GM11168 (cell line): Measurements from ENCODE around the gene PLG.
"Not testable (repeated sequence)": the region's sequence is repeated elsewhere in the genome, so short reads cannot be mapped to it uniquely, and the experiment has no call there.

Experiments
- in situ Hi-C: fragments of 300-500 bp; cut with MboI; formaldehyde crosslinking; loops from one replicate; pipeline ENCODE4 v1.12.0; 2022; ENCODE audit warnings: low sequenced_read_pairs; ENCODE audit not compliant: unreplicated experiment

Gene PLG

GRCh38 chr6:160701918-160702680, at the start of gene PLG:
PLG (plus strand) TSS chr6:160702244; CDS start chr6:160702305, 61 bp downstream.
- in situ Hi-C loops, result not testable (repeated sequence)

- in situ Hi-C loops, result no loop called here
These were observed 42.5 kb upstream of the PLG start for GRCh38 chr6:160659562-160659961.

GRCh38 chr6:160661216-160661615, 40.8 kb upstream of the PLG start:
- in situ Hi-C loops, result no loop called here

- in situ Hi-C loops, result no loop called here
These were observed 39.6 kb upstream of the PLG start for GRCh38 chr6:160662429-160662828.

GRCh38 chr6:160662842-160663241, 39.2 kb upstream of the PLG start:
- in situ Hi-C loops, result no loop called here

- in situ Hi-C loops, result not testable (repeated sequence)
These were observed 37.8 kb upstream of the PLG start, which contains the start of gene LPA for GRCh38 chr6:160664198-160664597. LPA (minus strand) TSS chr6:160664275; CDS start chr6:160664214, 61 bp downstream.

- in situ Hi-C loops, result no loop called here
These were observed 34.2 kb upstream of the PLG start for GRCh38 chr6:160667639-160668481.

- in situ Hi-C loops, result no loop called here
These were observed 33.5 kb upstream of the PLG start for GRCh38 chr6:160668589-160668988.

DNA sequence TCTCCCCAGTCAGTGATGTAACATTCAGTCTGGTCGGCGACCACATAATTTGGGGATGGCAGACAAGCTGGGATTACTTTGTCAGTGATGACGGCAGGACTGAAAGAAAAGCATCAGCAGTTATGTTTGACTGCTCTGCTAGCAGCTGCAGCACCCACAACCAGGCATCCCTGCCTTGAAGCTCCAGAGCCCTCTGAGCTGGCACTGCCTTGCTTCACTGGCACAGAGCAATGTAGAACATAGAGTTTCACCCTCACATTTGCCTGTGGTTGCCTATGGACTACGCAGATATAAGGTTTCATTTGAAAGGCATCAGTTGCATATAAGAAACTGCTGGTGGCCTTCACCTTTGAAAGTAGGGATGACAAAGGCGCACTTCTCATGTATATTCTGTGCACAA, 25.6 kb upstream of the PLG start:
- in situ Hi-C loops, result not testable (repeated sequence)

GRCh38 chr6:160678230-160678629, 23.8 kb upstream of the PLG start:
- in situ Hi-C loops, result no loop called here

GRCh38 chr6:160678744-160679401, 23.2 kb upstream of the PLG start:
- in situ Hi-C loops, result no loop called here

GRCh38 chr6:160679402-160679769, 22.7 kb upstream of the PLG start:
- in situ Hi-C loops, result no loop called here

- in situ Hi-C loops, result not testable (repeated sequence)
These were observed 16.8 kb upstream of the PLG start for GRCh38 chr6:160685101-160685761.

- in situ Hi-C loops, result no loop called here
These were observed 16.1 kb upstream of the PLG start for GRCh38 chr6:160685762-160686450.

GRCh38 chr6:160690458-160690857, 11.6 kb upstream of the PLG start:
- in situ Hi-C loops, result no loop called here

GRCh38 chr6:160691617-160692016, 10.4 kb upstream of the PLG start:
- in situ Hi-C loops, result no loop called here

DNA sequence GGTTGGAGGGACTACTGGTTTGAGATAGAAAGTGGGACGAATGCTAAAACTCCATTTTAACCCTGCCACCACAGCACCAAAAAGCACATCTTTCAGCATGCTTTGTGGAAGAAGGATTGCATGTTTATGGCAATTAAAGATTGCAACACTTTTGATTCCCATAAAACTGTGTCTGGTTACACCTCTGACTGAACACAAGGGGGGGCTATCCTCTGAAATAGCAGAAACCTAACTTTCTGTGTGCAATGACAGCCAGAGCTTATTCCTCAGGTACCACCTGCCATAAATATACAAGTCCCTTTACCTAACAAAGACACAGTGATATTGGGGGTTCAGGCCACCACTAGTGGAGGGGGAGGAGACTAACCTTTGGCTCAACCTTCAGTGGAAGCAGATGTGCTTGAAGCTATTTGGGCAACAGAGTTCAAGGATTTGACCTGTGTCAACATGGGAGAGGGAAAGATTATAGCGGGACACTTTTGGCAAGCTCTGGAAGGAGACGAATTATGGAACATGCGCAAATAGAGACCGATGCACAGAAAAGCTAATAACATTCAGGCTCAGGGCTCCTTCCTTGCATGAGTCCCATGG, 9.6 kb upstream of the PLG start:
- in situ Hi-C loops, result no loop called here

- in situ Hi-C loops, result not testable (repeated sequence)
These were observed 7.0 kb upstream of the PLG start for GRCh38 chr6:160695025-160695424.

DNA sequence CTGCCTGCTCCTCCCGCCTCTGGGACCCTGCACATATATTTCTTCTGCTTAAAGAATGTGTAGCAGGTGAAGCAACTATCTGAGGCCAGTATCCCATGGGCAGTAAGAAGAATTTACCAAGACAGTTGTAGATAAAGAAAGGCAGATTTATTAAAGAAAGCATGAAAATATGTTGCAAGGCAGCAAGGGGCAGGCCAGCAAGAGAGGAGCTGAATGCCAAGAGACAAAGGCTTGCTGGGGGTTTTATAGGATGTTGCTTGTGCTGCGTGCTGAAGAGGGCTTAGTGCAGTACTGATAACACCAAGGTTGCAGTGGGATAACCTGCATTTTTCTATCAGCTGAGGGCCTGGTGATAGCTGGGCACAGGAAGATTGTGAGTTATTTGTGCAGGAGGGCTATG, 6.4 kb upstream of the PLG start:
- in situ Hi-C loops, result not testable (repeated sequence)
